A673 (cell line): ENCODE results near the gene GAREM1.

ENCODE experiments used
- CTCF ChIP-seq: fragments of 300-800, 200-600 bp; sonication (generic); conservative IDR thresholded peaks from 2 replicates; pipeline ENCODE4 v1.5.1; 2017; ENCODE audit warnings: low read depth, mild to moderate bottlenecking, antibody characterized with exemption, low read length, moderate library complexity, mixed read lengths
- EZH2 ChIP-seq: fragments of 200-600 bp; sonication (generic); IDR thresholded peaks from 2 replicates; pipeline ENCODE4 v1.6.1; 2017; ENCODE audit warnings: borderline replicate concordance, low read depth, mild to moderate bottlenecking, mixed read lengths, antibody characterized with exemption, low read length; ENCODE audit not compliant: poor library complexity, severe bottlenecking

- TF ChIP-seq CTCF, result no peak
- TF ChIP-seq EZH2, result no peak
Observed at GRCh38 chr18:32324181-32324580, 146.5 kb downstream of the GAREM1 start.
